Keratinocyte (primary cell): ENCODE results near the gene RRBP1. TPM values are rescaled to one million over a fixed set of nuclear protein-coding genes. Genes with fewer than 3 reads are reported as not detected.

Experiments used
- DNase-seq: peaks from one replicate; pipeline ENCODE4 v3.0.0-alpha.2; 2011; ENCODE audit warnings: low read depth, missing footprints, low spot score
- FAIRE-seq: peaks from 2 replicates; lab custom pipeline; 2011; peaks lifted over from hg19 to GRCh38; lab: Jason Lieb, UNC
- H2AFZ ChIP-seq: 2 replicates; pipeline ENCODE4 v1.6.0; 2012; ENCODE audit warnings: low read length, control low read depth, inconsistent platforms; ENCODE audit not compliant: control insufficient read depth
- H3K27ac ChIP-seq: 2 replicates; pipeline ENCODE4 v1.5.1; 2011; ENCODE audit warnings: low read length; ENCODE audit not compliant: control insufficient read depth, insufficient read depth
- H3K27me3 ChIP-seq: 3 replicates; pipeline ENCODE4 v1.6.0; 2011; ENCODE audit warnings: low read length; ENCODE audit not compliant: control insufficient read depth, insufficient read depth; ENCODE audit errors: extremely low read depth
- H3K36me3 ChIP-seq, 2 experiments: 2 replicates in 1 of 2; 3 replicates in 1 of 2; pipeline ENCODE4 v1.5.1; 2011; ENCODE audit warnings: low read length in 2 of 2, mild to moderate bottlenecking in 1 of 2; ENCODE audit not compliant: control insufficient read depth in 2 of 2, insufficient read depth in 2 of 2; ENCODE audit errors: extremely low read depth in 1 of 2
- H3K4me1 ChIP-seq: 3 replicates; pipeline ENCODE4 v1.5.1; 2011; ENCODE audit warnings: low read length; ENCODE audit not compliant: control insufficient read depth, insufficient read depth; ENCODE audit errors: extremely low read depth
- H3K4me2 ChIP-seq: 3 replicates; pipeline ENCODE4 v1.6.0; 2011; ENCODE audit warnings: low read depth, low read length; ENCODE audit not compliant: control insufficient read depth, insufficient read depth; ENCODE audit errors: extremely low read depth
- H3K4me3 ChIP-seq, 3 experiments: fragments of 200-600 bp in 1 of 3; sonication (generic) in 1 of 3; 2 replicates in 2 of 3; 3 replicates in 1 of 3; pipeline ENCODE4 v1.5.1; 2011 to 2016; ENCODE audit warnings: low read length in 3 of 3, mild to moderate bottlenecking in 3 of 3, control low read depth in 2 of 3, inconsistent platforms in 1 of 3, low read depth in 1 of 3, mixed read lengths in 1 of 3, mixed run types in 1 of 3, moderate library complexity in 1 of 3; ENCODE audit not compliant: control insufficient read depth in 2 of 3, insufficient read depth in 2 of 3; ENCODE audit errors: extremely low read depth in 1 of 3
- H3K79me2 ChIP-seq: 2 replicates; pipeline ENCODE4 v1.6.0; 2012; ENCODE audit warnings: low read length; ENCODE audit not compliant: control insufficient read depth, insufficient read depth
- H3K9ac ChIP-seq: 3 replicates; pipeline ENCODE4 v1.6.0; 2011; ENCODE audit warnings: low read length; ENCODE audit not compliant: control insufficient read depth, insufficient read depth; ENCODE audit errors: extremely low read depth
- H3K9me1 ChIP-seq: 3 replicates; pipeline ENCODE4 v1.6.0; 2011; ENCODE audit warnings: low read length; ENCODE audit not compliant: control insufficient read depth, insufficient read depth; ENCODE audit errors: extremely low read depth
- H3K9me3 ChIP-seq: 2 replicates; pipeline ENCODE4 v1.5.1; 2012; ENCODE audit warnings: low read depth, low read length; ENCODE audit not compliant: control insufficient read depth
- H4K20me1 ChIP-seq: 3 replicates; pipeline ENCODE4 v1.6.0; 2011; ENCODE audit warnings: low read length; ENCODE audit not compliant: control insufficient read depth, insufficient read depth; ENCODE audit errors: extremely low read depth
- CTCF ChIP-seq, 3 experiments: IDR thresholded peaks in 1 of 3; conservative IDR thresholded peaks in 1 of 3; optimal IDR thresholded peaks in 1 of 3; 2 replicates in 2 of 3; 3 replicates in 1 of 3; pipeline versions ENCODE3 to v1.5.1; 2011; ENCODE audit warnings: low read length in 3 of 3, mild to moderate bottlenecking in 3 of 3, moderate library complexity in 2 of 3, control low read depth in 1 of 3, inconsistent platforms in 1 of 3; ENCODE audit not compliant: insufficient read depth in 2 of 3; ENCODE audit errors: extremely low read depth in 1 of 3
- EZH2 ChIP-seq: IDR thresholded peaks from one replicate; pipeline ENCODE4 v1.6.1; 2012; ENCODE audit warnings: inconsistent platforms, mild to moderate bottlenecking, low read length, moderate library complexity
- dilution Hi-C: fragments of 300-500 bp; cut with MboI; formaldehyde crosslinking; loops from one replicate; pipeline ENCODE4 v1.7.0; 2020; ENCODE audit warnings: low sequenced_read_pairs; ENCODE audit not compliant: extremely low pct_ligation_motif_present
- polyA plus RNA-seq, 5 experiments: library from polyadenylated mRNA; depleted of rRNA in 3 of 5; stranded (reverse) in 3 of 5; stranded (forward) in 1 of 5; unstranded in 1 of 5; fragments of >200 nt; gene quantifications; 1 replicate in 1 of 5; 2 replicates in 3 of 5; 3 replicates in 1 of 5; pipeline versions ENCODE4 v1.2.1 to v1.2.3, GENCODE V29; 2011 to 2012; ENCODE audit warnings: missing spikeins in 2 of 5, low read depth in 1 of 5, low replicate concordance in 1 of 5

The RRBP1 gene
- polyA plus RNA-seq, 1 donor (not counting 4 experiments of a cell fraction or from before 2014, with no cell fraction given), result 43.9 TPM

- H3K36me3 ChIP-seq, result peaks cover 19 to 23% of the 10 kb centered on the region in 2 experiments
- H3K27ac ChIP-seq, result no peak overlapping the region
- no peak overlapping the region for H3K4me2 ChIP-seq
- no peak overlapping the region for H3K4me3 ChIP-seq
- H4K20me1 ChIP-seq, result peaks cover 5% of the 10 kb centered on the region
- H3K79me2 ChIP-seq, result peaks cover 6% of the 10 kb centered on the region
- dilution Hi-C loops, result no loop called here
- H3K9me1 ChIP-seq, result peaks cover 2% of the 10 kb centered on the region
- no peak for DNase-seq
- no peaks in the 10 kb centered on the region for H3K9me3 ChIP-seq
- H2AFZ ChIP-seq, result no peak overlapping the region
- FAIRE-seq, result no peak
- H3K4me1 ChIP-seq, result peaks cover 32% of the 10 kb centered on the region
- no peak overlapping the region for H3K9ac ChIP-seq
- TF ChIP-seq EZH2 (no peak), CTCF (optimal IDR thresholded peaks at IDR 0.05 in 1 of 3, IDR thresholded peaks at IDR 0.05 in 1 of 3, conservative IDR thresholded peaks at IDR 0.05 in 1 of 3; ENCODE audit: extremely low read depth in 1 of 3, insufficient read depth in 2 of 3, low read length in 3 of 3) (no peak)
- H3K27me3 ChIP-seq, result no peaks in the 10 kb centered on the region
Measured at GRCh38 chr20:17611290-17611539, 70.8 kb downstream of the RRBP1 start.

- Histone ChIP-seq H3K27me3 (no peaks in the 10 kb centered on the region), H3K4me2 (peak overlapping the region; percentile 25), H3K9ac (peak overlapping the region; percentile 42), H3K27ac (peak overlapping the region; percentile 51), H3K4me3 (no peak overlapping the region), H2AFZ (no peak overlapping the region), H3K4me1 (peaks cover 32% of the 10 kb centered on the region), H3K9me3 (no peaks in the 10 kb centered on the region), H3K9me1 (peaks cover 2% of the 10 kb centered on the region), H3K36me3 (peaks cover 18 to 19% of the 10 kb centered on the region in 2 experiments), H3K79me2 (peaks cover 6% of the 10 kb centered on the region), H4K20me1 (peaks cover 5% of the 10 kb centered on the region)
- dilution Hi-C loops, result no loop called here
- DNase-seq, result no peak
- FAIRE-seq, result peak; percentile 76
- TF ChIP-seq CTCF (optimal IDR thresholded peaks at IDR 0.05 in 1 of 3, IDR thresholded peaks at IDR 0.05 in 1 of 3, conservative IDR thresholded peaks at IDR 0.05 in 1 of 3; ENCODE audit: extremely low read depth in 1 of 3, insufficient read depth in 2 of 3, low read length in 3 of 3) (no peak), EZH2 (no peak)
Measured at GRCh38 chr20:17610566-17611289, 71.3 kb downstream of the RRBP1 start.
